Stimulated activated naive CD8-positive, alpha-beta T cell treated with anti-CD3 and anti-CD28 coated beads, Interleukin-15, Interleukin-2, amounts not matched to agents 100 ng/mL and 50 ng/mL, for 24 hours (primary cell): ENCODE data around the gene ABCC3.

Experiments used
- H3K27ac Mint-ChIP-seq: one replicate; pipeline ENCODE4 v1.8.0; 2021; ENCODE audit warnings: mild to moderate bottlenecking, mixed read lengths
- H3K27me3 Mint-ChIP-seq: one replicate; pipeline ENCODE4 v1.8.0; 2021; ENCODE audit warnings: mixed read lengths
- H3K36me3 Mint-ChIP-seq: one replicate; pipeline ENCODE4 v1.8.0; 2021; ENCODE audit warnings: low read depth, mixed read lengths
- H3K4me1 Mint-ChIP-seq: one replicate; pipeline ENCODE4 v1.8.0; 2021; ENCODE audit warnings: low read depth, mixed read lengths
- H3K4me3 Mint-ChIP-seq: one replicate; pipeline ENCODE4 v1.8.0; 2021; ENCODE audit warnings: mild to moderate bottlenecking, mixed read lengths
- H3K9me3 Mint-ChIP-seq: one replicate; pipeline ENCODE4 v1.8.0; 2021; ENCODE audit warnings: mixed read lengths

The ABCC3 gene

DNA sequence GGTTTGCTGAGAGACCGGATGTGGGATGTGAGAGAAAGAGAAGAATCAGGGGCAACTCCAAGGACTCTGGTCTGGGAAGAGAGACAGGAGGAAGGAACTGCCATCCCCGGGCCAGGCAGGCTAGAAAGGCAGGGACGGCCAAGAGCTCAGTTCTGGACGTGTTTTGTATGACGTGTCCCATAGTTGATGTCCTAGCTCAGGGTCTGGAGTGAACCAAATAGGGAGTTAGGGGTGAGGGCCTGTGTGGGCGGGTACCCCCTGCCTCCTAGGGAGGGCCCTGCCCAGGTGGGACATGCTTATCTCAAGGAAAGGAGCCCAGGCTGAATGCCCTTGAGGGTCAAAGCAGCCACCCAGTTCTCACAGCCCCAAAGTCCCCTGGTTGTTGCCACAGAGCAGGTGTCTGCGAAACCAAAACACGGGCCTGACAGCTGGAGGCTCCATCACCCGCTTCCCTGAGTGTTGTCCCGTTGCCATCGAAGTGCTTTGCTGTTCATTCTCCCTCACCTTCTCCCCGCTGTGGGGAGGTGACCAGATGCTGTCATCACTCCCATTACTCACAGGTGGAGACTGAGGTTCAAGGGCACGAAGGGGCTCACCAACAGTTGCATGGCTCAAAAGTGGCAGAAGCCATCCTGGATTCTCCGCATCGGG lies 7.5 kb downstream of the ABCC3 start:
- H3K4me1 Mint-ChIP-seq, result no peaks in the 10 kb centered on the region
- no peak overlapping the region for H3K4me3 Mint-ChIP-seq
- no peak overlapping the region for H3K27ac Mint-ChIP-seq
- H3K9me3 Mint-ChIP-seq, result no peaks in the 10 kb centered on the region
- H3K27me3 Mint-ChIP-seq, result peaks cover 20% of the 10 kb centered on the region
- no peaks in the 10 kb centered on the region for H3K36me3 Mint-ChIP-seq

DNA sequence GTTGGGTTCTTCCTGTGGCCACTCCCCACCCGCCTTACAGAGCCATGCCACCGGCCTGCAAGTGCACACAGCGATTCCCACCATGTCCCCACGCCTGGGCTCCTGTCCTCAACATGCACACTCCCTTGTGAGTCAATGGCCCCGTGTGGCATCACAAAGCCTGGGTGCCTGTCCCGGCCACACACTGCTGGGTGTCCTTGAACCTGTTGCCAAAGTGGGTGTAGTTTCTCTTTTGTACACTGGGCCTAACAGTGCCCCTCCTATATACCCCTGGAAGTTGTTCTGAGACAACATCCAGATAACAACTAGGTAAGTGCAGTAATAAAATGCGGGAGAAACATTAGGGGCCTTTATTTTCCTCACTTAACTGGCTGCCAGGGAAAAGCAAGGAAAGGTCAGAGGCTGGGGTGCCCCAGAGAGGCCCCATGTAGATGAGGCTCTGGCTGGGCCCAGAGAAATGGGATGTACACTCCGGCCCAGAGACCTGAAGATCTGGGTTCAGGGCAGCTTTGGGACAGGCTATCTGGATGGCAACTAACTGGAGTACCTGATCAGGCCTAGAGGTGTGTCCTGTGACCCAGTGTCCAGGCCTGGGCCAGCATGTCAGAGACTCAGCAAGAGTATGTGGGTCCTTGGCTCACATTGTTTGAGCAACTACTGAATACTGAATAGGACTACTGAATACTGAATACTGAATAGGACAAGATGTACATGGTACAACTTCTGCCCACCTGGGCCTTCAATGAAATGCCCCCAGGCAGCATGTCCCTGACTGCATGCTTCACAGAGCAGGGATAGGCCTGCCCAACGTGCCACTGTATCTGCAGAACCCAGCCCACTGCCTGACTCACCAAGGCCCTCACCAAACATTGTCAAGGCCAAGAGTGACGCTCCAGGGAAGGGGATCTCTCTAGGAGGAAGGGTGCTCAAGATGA lies 8.3 kb downstream of the ABCC3 start:
- Mint-ChIP-seq H3K4me3 (no peak overlapping the region), H3K9me3 (no peaks in the 10 kb centered on the region), H3K36me3 (no peaks in the 10 kb centered on the region), H3K27ac (no peak overlapping the region), H3K4me1 (no peaks in the 10 kb centered on the region), H3K27me3 (peaks cover 18% of the 10 kb centered on the region)

DNA sequence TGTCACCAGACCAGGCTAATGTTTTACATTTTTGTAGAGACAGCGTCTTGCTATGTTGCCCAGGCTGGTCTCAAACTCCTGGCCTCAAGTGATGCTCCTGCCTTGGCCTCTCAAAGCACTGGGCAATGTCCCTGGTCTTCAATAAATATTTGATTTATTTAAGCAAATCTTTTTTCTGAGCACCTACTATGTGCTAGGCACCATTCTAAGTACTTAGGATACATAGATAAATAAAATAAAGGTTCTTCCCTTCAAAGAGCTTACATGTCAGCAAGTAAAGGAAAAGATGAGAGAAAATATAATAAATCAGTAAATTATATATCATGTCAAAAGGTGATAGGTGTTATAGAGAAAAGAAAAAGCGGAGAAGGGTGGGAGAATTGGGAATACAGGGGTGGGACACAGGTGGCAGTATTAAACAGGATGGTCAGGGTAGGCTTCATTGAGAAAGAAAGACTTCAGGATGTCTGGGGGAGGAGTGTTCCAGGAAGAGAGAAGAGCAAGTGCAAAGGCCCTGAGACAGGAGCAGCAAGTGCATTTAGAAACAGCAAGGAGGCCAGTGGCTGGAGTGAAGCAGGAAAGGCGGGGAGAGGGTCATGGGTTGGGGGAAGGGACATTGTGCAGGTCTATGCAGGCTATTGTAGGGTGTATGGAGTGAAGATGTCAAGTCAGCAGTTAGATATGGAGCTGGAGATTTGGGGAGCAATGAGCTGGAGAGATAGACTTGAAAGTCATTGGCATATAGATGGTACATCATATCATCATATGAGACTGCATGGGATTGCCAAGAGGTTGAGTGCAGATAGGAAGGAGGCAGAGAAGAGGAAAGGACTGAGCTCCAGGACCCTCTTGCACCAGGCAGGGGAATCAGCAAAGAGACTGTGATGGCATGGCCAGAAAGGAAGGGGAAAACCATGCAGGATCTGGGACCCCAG lies 11.3 kb downstream of the ABCC3 start:
- no peak overlapping the region for H3K27ac Mint-ChIP-seq
- no peaks in the 10 kb centered on the region for H3K36me3 Mint-ChIP-seq
- no peak overlapping the region for H3K4me3 Mint-ChIP-seq
- no peaks in the 10 kb centered on the region for H3K4me1 Mint-ChIP-seq
- H3K9me3 Mint-ChIP-seq, result no peaks in the 10 kb centered on the region
- H3K27me3 Mint-ChIP-seq, result peaks cover 16% of the 10 kb centered on the region

DNA sequence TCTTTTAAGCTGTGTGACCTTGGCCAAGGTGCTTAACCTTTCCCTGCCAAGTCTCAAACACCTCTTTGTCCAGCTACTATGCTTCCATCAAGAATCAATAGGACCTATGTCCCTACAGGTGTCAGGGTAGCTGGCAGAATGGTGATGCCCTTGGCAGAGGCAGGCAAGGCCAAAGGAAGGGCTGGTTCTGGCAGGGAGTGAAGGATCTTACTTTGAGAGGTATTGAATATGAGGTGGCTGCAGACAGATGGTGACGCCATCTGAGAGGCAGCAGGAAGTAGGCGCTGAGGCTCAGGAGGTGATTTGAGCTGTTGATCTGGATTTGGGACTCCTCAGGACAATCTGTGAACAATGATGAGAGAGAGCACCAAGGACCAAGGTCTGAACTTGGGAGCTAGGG lies 12.5 kb downstream of the ABCC3 start:
- H3K4me3 Mint-ChIP-seq, result no peak overlapping the region
- peaks cover 22% of the 10 kb centered on the region for H3K27me3 Mint-ChIP-seq
- H3K9me3 Mint-ChIP-seq, result no peaks in the 10 kb centered on the region
- H3K4me1 Mint-ChIP-seq, result no peaks in the 10 kb centered on the region
- H3K27ac Mint-ChIP-seq, result no peak overlapping the region
- no peaks in the 10 kb centered on the region for H3K36me3 Mint-ChIP-seq

DNA sequence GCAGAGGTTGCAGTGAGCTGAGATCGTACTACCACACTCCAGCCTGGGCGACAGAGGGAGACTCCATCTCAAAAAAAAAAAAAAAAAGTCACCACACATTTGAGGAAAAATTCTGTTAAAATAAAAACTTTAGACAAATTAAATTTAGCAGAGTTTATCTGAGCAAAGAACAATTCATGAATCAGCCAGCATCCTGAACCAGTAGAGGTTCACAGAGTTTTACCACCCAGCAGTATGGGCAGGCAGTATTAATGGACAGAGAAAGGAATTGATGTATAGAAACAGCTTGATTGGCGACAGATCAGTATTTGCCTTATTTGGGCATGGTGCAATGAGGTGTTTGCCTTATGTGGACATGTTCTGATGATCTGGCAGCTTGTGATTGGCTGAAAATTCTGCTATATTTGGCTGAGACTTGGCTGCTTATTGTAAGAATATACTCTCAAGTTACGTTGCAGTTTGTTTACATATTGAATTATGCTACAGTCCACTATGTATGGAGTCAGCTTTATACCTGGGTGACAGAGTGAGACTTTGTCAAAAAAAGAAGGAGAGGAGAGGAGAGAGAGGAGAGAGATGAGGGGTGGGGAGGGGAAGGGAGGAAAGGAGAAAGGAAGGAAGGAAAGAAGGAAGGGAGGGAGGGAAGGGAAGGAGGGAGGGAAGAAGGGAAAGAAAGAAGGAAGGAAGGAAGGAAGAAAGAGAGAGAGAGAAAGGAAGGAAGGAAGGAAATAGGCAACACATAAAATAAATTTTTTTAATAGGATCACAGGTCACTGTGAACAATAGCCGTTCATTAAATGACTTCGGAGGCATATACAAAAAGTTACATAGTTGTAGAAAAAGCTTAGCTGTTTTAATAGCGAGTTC lies 14.6 kb downstream of the ABCC3 start:
- H3K27ac Mint-ChIP-seq, result no peak overlapping the region
- no peaks in the 10 kb centered on the region for H3K9me3 Mint-ChIP-seq
- peaks cover 19% of the 10 kb centered on the region for H3K27me3 Mint-ChIP-seq
- no peak overlapping the region for H3K4me3 Mint-ChIP-seq
- no peaks in the 10 kb centered on the region for H3K36me3 Mint-ChIP-seq
- no peaks in the 10 kb centered on the region for H3K4me1 Mint-ChIP-seq

DNA sequence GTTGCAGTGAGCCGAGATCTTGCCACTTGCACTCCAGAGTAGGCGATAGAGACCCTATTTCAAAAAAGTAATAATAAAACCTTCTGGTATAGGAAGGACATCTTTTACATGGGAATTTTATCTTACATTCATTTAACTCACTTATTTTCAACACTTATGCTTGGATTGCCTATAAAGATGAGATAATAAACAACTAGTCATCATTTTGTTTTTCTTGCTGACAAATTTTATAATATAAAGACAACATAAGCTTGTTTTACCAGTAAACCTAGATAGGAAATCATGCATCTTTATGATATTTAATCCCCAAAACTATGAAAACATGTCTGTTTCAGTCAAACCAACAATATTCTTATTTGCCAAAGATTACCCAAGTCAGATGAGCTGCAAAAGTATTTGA lies 17.0 kb downstream of the ABCC3 start:
- H3K27ac Mint-ChIP-seq, result no peak overlapping the region
- H3K27me3 Mint-ChIP-seq, result peaks cover 19% of the 10 kb centered on the region
- H3K4me1 Mint-ChIP-seq, result no peaks in the 10 kb centered on the region
- H3K9me3 Mint-ChIP-seq, result no peaks in the 10 kb centered on the region
- no peaks in the 10 kb centered on the region for H3K36me3 Mint-ChIP-seq
- no peak overlapping the region for H3K4me3 Mint-ChIP-seq

DNA sequence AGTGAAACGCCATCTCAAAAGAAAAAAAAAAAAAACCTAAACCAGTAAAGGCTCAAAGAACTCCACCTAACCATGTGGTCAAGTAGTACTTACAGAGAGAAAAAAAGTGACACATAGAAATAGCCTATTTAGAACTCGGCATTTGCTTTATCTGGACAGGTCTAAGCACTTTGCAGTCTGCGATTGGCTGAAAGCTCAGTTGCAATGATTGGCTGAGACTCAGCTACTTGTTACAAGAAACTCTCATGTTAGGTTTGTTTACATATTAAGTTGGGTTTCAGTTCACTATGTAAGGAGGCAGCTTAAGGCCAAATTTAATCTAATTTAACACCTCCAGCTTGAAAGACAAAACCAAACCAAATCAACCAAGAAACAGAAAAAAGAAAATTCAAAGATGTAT lies 19.1 kb downstream of the ABCC3 start:
- peaks cover 12% of the 10 kb centered on the region for H3K27me3 Mint-ChIP-seq
- no peaks in the 10 kb centered on the region for H3K4me1 Mint-ChIP-seq
- H3K9me3 Mint-ChIP-seq, result no peaks in the 10 kb centered on the region
- H3K27ac Mint-ChIP-seq, result no peak overlapping the region
- no peak overlapping the region for H3K4me3 Mint-ChIP-seq
- no peaks in the 10 kb centered on the region for H3K36me3 Mint-ChIP-seq

DNA sequence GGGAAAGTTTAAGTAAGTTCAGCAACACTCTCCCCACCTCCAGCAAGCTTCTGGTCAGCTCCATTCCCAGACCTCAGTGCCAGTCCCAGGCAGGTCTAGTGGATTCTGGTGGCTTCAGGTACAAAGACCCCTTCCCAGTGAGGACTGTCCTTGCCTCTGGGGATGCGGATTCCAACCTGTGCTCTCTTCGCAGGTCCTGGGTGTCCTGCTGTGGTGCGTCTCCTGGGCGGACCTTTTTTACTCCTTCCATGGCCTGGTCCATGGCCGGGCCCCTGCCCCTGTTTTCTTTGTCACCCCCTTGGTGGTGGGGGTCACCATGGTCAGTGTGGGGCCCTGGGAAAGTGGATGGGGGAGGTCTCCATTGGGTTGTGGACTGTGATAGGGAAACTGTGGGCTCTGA lies 21.8 kb downstream of the ABCC3 start:
- Mint-ChIP-seq H3K27ac (no peak overlapping the region), H3K27me3 (peaks cover 6% of the 10 kb centered on the region), H3K4me1 (peaks cover 5% of the 10 kb centered on the region), H3K4me3 (no peak overlapping the region), H3K36me3 (no peaks in the 10 kb centered on the region), H3K9me3 (no peaks in the 10 kb centered on the region)

DNA sequence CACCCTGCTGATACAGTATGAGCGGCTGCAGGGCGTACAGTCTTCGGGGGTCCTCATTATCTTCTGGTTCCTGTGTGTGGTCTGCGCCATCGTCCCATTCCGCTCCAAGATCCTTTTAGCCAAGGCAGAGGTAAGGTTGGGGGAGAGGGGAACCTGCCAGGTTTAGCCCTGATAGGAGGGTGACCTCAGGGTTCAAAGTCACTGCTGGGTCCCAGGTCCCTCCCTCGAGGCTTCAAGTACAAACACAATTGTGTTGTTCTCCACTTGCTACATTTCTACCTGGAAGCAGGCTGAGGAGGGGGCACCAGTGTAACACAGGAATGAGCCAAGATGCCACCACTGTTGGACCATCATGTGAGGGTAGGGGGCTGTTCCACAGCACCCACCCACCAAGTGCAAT lies 22.4 kb downstream of the ABCC3 start:
- Mint-ChIP-seq H3K27me3 (peaks cover 2% of the 10 kb centered on the region), H3K9me3 (no peaks in the 10 kb centered on the region), H3K27ac (no peak overlapping the region), H3K36me3 (no peaks in the 10 kb centered on the region), H3K4me1 (peaks cover 11% of the 10 kb centered on the region), H3K4me3 (no peak overlapping the region)

DNA sequence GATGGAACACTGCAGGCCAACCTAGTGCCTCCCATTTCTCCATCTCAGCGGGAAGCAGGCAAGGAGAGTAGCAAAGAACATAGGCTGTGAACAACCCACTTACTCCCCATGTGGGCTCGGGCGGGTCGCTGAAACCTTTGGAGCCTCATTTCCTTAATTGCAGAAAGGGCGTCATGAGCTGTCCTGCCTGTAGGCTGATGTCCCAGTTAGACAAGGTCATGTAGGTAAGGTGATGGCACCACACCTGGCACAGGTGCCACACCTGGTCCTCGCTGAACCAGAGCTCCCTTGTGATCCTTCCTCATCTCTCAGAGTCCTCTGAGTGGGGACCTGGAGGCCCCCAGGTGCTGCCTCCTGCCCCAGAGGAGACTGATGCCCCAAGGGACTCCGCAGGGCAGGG lies 22.9 kb downstream of the ABCC3 start:
- Mint-ChIP-seq H3K36me3 (no peaks in the 10 kb centered on the region), H3K27ac (no peak overlapping the region), H3K4me3 (no peak overlapping the region), H3K27me3 (no peaks in the 10 kb centered on the region), H3K4me1 (peaks cover 13% of the 10 kb centered on the region), H3K9me3 (no peaks in the 10 kb centered on the region)

DNA sequence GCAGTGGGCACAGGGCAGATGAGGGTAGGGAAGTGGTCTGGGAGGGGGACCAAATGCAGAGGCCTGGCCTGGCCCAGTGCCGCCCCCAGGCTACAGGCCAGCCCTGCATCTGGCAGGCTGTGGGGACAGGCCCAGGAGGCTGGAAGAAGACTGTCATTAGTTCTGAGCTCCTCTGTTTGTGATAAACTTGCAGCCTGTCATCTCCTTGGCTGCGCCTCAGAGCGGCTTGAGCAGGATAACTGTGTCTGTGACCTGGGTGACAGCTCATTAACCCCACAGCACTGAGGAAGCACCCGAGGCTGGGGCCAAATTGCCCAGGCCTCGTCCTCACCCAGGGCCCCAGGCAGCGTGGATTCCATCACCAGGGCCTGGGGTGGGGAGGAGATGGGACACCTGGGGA lies 23.9 kb downstream of the ABCC3 start:
- Mint-ChIP-seq H3K27ac (no peak overlapping the region), H3K36me3 (no peaks in the 10 kb centered on the region), H3K4me1 (peaks cover 13% of the 10 kb centered on the region), H3K4me3 (no peak overlapping the region), H3K9me3 (no peaks in the 10 kb centered on the region), H3K27me3 (no peaks in the 10 kb centered on the region)

DNA sequence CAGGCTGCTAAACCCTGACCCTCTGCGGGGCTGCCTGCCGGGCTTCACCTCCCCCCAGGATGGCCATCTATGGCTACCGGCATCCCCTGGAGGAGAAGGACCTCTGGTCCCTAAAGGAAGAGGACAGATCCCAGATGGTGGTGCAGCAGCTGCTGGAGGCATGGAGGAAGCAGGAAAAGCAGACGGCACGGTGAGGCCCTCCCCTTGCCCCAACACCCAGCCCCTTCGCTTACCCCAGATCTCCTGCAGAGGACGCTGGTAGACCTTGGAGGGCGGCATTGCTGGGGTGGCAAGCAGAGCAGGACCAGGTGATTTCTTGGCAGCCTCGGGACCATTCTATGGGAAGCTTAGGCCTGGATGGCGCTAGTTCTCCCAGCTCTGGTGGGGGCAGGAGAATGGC lies 24.5 kb downstream of the ABCC3 start:
- no peaks in the 10 kb centered on the region for H3K27me3 Mint-ChIP-seq
- H3K4me3 Mint-ChIP-seq, result no peak overlapping the region
- peaks cover 13% of the 10 kb centered on the region for H3K4me1 Mint-ChIP-seq
- H3K36me3 Mint-ChIP-seq, result no peaks in the 10 kb centered on the region
- H3K9me3 Mint-ChIP-seq, result no peaks in the 10 kb centered on the region
- no peak overlapping the region for H3K27ac Mint-ChIP-seq

DNA sequence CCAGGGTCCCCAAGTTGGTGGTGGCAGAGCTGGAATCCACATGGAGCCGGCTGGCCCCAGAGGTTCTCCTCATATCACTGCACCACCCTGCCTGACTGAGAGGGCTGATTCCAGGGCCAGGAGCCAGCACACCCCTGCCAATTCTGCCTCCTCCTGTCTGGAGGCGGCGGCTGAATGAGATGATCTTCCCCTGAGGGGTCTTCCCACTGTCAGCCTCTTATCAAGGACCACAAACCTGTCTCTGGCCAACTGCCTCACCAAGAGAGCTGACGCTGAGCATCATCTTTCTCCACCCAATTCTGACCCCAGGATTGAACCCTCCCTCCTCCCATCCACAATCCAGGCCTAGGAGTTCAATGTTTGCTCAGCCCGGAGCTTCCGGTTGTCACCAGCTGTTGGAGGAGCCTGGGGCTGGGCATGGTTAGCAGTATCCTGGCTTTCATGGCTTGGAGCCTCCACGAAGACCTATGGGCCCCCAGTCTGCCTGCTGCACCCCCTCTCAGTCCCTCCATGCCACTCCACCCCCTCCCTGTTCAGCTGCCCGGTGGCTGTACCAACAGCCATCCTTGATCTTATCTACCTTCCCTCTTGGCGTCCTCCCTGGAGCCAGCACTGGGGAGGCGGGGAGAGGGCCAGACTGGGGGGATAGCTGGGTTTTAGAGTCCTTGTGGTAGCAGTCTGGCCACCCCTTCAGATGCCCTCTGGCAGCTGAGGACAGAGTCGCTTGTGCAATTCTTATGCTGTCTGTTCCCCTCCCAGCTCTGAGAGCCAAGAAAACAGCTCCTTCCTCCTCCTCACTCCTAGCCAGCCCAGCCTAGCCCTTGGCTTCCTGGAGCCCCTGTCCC lies 25.6 kb downstream of the ABCC3 start:
- Mint-ChIP-seq H3K27ac (no peak overlapping the region), H3K4me1 (peaks cover 13% of the 10 kb centered on the region), H3K9me3 (no peaks in the 10 kb centered on the region), H3K4me3 (no peak overlapping the region), H3K36me3 (no peaks in the 10 kb centered on the region), H3K27me3 (no peaks in the 10 kb centered on the region)
